Fibroblast of upper back skin (primary cell): ENCODE data around the gene PNKD.

Experiments
- DNase-seq: peaks from one replicate; pipeline ENCODE4 v3.0.0-alpha.2; 2013

Gene PNKD

GRCh38 chr2:218320704-218321336, 50.5 kb downstream of the PNKD start:
- no peak for DNase-seq

GRCh38 chr2:218322768-218323525, 52.6 kb downstream of the PNKD start:
- DNase-seq = peak; percentile 64

- peak; percentile 58 for DNase-seq
Observed at GRCh38 chr2:218323526-218324472, 53.5 kb downstream of the PNKD start.

- DNase-seq = no peak
Observed at GRCh38 chr2:218325566-218326160, 55.3 kb downstream of the PNKD start.

- DNase-seq = no peak
Observed at GRCh38 chr2:218326315-218326714, 56.0 kb downstream of the PNKD start.

- no peak for DNase-seq
Observed at GRCh38 chr2:218327451-218328210, 57.3 kb downstream of the PNKD start.

GRCh38 chr2:218328294-218328693, 58.0 kb downstream of the PNKD start:
- no peak for DNase-seq

GRCh38 chr2:218329027-218329825, 58.9 kb downstream of the PNKD start:
- no peak for DNase-seq

GRCh38 chr2:218329826-218330593, 59.7 kb downstream of the PNKD start:
- no peak for DNase-seq

- DNase-seq = no peak
Observed at GRCh38 chr2:218331745-218332144, 61.4 kb downstream of the PNKD start.

GRCh38 chr2:218332288-218332687, 62.0 kb downstream of the PNKD start:
- DNase-seq = no peak

GRCh38 chr2:218332920-218333645, 62.8 kb downstream of the PNKD start:
- DNase-seq = no peak

- no peak for DNase-seq
Observed at GRCh38 chr2:218334531-218334930, 64.2 kb downstream of the PNKD start.

GRCh38 chr2:218340656-218341055, 70.3 kb downstream of the PNKD start:
- no peak for DNase-seq

GRCh38 chr2:218341381-218341780, 71.1 kb downstream of the PNKD start:
- no peak for DNase-seq

- DNase-seq = no peak
Observed at GRCh38 chr2:218342837-218343236, 72.5 kb downstream of the PNKD start.

- peak; percentile 59 for DNase-seq
Observed at GRCh38 chr2:218343591-218343990, 73.3 kb downstream of the PNKD start.

- DNase-seq = no peak
Observed at GRCh38 chr2:218344090-218344754, 73.9 kb downstream of the PNKD start.

- no peak for DNase-seq
Observed at GRCh38 chr2:218344755-218345417, 74.6 kb downstream of the PNKD start.
